Measurements from ENCODE around the gene SCG5.

Gene SCG5

GRCh38 chr15:32659340-32660155, 18.0 kb downstream of the SCG5 start:
- DNase-seq = peak; percentile 24 to 47

- no peak for DNase-seq
Observed at GRCh38 chr15:32663671-32664070, 22.2 kb downstream of the SCG5 start.

DNA sequence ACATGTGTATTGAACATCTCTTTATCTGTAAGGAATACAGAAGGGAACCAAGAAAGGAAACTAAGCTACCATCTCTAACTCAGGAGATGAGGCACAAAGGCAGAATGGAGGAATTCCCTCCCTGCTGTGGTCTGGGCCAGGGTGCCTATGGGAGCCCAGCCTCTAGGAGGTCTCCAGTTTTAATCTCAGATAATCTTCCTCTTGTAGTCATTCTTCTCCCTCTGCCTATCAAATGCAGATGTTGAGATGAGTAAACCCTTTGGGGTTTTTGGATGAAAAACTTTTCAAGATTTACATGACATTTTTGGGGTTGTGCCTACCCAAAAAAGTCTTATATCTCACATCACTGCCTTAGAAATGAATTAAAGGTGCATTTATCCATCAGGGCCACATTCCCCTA, 23.3 kb downstream of the SCG5 start:
- DNase-seq = no peak

DNA sequence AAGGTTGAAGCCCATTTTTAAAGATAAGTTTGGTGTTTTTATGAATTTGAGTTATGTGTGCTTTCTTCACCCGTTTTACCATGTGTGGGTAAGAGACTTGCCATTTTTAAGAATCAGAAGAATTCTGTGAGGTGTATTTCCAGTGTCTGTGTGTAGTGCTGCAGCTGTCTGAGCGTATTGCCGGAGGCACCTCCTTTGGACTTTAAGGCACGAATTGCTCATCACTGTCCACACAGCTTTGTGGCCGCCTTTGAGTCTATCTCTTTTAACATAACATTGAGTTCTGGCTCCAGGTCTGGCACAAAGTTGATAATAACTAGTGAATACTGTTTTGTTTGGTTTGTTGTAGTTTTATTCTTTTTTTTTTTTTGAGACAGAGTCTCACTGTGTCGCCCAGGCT, 25.8 kb downstream of the SCG5 start:
- DNase-seq = no peak

DNA sequence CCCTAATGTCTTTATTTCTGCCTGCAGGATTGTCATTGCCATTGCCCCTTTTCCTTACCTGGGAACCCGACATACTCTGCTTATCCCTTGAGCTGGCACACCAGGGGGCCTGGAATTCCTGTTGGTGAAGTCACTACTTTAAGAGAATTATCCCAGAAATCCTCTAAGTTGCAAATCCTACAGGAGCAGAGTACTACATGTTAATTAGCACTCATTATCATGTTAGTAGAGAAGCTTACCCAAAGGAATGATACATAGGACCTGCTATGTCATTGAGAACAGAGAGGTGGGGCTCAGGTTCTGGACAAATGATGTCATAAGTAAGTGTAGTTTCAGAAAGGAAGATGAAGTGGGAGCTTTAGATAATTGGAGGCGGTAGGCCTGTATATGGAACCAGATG, 27.4 kb downstream of the SCG5 start:
- DNase-seq = no peak

DNA sequence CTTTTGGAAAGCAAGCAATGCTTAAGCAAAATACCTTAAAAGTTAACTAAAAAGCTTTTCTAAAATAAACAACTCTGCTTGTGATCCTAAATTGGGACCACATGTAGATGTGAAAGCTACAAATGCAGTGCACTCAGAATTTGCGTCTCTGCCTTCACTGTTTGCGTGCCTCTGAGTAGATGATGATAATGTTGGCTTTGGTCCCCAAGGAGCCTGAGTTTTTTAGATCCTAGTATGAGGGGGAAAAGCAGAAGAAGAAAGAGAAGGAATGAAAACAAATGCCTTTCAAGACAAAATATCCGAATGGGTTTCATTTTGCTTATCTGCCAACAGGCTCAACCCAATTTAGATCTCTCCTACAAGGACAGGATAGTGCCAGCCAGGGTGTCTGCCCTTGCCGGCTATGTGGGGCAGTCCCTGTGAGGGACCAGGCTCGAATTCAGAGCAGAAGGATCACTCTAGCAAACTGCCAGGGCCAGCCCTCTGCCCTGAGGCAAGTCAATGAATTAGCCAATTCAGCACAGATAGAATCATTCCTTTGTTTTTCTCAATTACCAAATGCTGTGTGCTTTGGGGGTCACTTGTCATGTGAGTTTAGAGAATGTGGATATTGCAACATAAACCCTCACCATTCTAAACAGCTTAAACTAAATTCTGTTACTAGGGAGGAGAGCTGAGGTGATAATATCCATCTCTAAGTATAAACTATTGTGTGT, 28.5 kb downstream of the SCG5 start:
- DNase-seq = no peak

DNA sequence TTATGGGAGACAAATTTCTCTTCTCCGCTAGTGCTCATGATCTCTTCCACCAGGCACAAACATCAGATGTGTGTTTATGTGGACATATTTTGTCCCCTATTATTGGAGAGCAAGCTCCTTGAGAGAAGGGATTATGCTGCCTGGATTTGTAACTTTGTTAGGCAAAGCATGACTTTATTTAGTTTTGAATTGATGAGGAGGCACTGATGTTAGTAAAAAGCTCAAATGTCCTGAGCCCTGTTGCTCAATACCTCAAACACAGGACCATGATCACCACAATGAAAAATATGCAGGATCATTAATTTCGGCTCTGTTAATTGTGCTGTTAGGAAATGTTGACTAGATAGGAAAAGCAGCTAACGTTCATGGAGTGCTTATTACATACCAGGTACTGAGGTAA, 29.1 kb downstream of the SCG5 start:
- no peak for DNase-seq

GRCh38 chr15:32671339-32672325, 30.1 kb downstream of the SCG5 start:
- DNase-seq = no peak

DNA sequence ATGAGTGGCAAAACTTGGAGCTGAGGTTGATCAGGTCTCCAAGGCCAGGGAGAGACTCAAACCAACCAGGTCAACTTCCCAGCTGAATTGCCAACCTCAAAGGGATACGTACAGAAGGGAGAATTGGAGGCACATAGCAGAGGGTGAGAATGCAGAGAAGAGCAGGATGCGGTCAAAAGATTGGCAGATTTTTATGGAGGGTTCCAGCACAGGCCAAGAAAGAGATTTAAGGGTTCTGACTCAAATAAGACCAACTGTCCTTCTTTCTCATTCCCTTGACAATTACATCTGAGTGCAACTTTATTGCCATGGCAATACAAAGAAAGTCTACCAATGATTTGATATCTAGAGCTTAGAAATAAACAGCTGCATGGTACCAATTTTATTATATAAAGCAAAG, 33.2 kb downstream of the SCG5 start:
- no peak for DNase-seq

GRCh38 chr15:32675466-32675865, 34.0 kb downstream of the SCG5 start:
- no peak for DNase-seq

- DNase-seq = no peak
Observed at GRCh38 chr15:32676169-32676568, 34.7 kb downstream of the SCG5 start.

GRCh38 chr15:32677238-32677750, 35.8 kb downstream of the SCG5 start:
- peak; percentile 64 to 70 for DNase-seq

GRCh38 chr15:32679298-32679690, 37.8 kb downstream of the SCG5 start:
- DNase-seq = no peak

GRCh38 chr15:32682569-32682968, 41.1 kb downstream of the SCG5 start:
- no peak for DNase-seq

DNA sequence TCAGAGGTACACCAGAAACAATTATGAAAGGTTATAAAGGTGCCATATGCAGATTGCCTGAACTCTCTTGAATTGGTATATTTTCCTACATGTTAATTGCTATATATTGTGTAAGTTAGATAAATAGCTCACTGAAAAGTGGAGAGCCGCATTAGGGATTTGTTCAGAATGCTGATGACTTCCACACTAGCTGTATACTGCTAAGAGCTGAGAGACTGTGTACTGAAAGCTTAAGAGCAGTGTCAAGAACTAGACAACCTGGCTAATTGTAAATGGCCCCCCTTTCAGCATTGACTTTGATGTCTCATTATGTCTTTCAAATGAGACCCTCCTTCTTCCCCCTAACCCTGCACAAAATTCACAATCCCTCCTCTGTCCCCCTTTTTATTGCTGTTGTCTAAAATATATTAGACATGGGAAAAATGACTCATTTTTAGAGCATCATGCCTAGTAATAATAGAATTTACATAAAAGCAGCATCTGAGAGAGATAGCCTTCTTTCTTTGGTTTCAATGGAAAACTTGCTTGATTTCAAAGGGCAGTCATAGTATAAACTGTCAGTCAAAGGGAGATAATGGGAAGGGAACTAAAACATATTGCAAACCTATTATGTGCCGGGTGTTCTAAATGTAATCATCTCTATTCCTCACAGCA, 41.6 kb downstream of the SCG5 start:
- DNase-seq = no peak

DNA sequence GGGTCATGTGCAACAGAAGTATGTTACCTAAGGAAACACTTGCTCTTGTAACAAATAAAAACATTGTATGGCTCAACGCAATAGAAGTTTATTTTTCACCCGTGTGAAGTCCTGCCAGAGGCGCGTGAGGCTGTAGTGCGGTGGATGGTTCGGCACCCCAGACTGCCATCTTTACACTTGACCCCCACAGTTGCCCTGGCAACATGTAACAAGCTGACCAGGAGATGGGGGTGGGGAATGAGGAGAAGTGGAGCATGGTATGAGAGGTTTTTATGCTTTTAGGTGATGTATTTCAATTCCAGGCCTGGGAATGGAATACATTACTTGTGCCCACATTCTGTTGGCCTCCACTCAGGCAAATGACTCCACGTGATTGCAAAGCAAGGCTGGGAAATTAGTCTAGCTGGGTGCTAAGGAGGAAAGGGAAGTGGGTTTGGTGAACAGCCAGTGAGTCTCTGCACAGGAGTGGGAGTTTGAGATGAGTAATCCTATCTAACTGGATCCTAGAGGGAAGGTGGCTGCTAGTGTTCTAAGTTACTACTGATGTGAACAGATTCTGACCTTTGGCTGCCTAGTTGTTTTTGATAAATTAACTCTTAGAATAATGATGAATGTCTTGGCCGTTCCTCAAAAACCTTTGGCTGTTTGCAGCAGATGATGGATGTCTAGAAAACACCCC, 42.5 kb downstream of the SCG5 start:
- no peak for DNase-seq

DNA sequence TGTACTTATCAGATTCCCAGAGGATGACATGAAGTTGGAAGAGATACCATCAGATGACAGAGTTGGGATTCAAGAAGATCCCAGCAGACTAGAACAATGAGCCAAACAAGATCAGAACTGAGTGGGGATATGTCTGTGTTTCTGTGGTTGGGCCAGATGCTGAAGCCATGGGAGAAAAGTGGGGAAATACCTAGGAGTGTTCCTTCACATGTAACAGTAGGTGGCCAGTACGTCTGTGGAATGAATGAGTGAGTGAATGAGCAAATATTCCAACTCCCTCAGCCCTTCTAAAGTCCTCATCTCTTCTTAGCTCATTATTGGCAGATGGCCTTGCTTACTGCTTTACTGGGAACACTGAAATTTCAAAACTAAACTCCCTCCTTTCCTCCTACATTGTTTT, 44.1 kb downstream of the SCG5 start:
- no peak for DNase-seq

DNA sequence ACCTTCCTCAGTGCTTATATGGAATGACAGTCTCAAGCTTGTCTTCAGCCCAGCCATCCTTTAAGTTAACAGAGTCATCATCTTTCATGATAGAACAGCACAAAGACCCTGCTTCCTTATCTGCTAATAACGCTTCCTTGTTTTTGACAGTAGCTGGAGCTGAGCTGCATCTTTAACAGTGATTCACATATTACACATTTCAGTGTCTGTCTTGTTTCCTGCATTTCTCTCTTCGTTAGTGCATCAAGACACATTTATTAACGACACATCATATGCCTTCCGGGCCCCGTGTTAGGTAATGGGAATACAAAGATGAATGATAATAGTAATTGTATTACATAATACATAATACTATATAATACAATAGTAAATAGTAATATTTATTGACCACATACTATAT, 46.0 kb downstream of the SCG5 start:
- DNase-seq = no peak

DNA sequence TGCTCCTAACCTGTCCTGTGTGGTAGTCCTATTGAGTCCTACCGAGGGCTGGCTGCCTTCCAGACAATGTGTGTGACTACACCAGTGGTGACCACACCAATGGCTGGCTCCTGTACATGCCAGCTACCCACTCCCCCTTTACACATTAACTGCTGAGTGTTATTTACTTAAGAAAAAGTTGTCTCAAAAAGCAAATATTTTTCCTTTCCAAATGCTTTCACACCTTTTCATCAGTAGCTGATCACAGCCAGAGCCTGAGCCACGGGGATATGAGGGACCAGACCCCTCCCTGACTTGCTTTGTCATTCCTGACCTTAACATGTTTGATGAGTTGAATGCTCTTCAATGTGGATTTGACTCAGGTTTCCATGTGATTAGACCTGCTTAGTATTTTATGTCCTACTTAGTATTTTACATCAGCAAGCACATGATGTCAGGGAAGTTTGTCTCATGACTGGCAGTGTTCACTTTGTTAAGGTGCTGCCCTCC, 46.7 kb downstream of the SCG5 start:
- DNase-seq = peak; percentile 54 to 67

DNA sequence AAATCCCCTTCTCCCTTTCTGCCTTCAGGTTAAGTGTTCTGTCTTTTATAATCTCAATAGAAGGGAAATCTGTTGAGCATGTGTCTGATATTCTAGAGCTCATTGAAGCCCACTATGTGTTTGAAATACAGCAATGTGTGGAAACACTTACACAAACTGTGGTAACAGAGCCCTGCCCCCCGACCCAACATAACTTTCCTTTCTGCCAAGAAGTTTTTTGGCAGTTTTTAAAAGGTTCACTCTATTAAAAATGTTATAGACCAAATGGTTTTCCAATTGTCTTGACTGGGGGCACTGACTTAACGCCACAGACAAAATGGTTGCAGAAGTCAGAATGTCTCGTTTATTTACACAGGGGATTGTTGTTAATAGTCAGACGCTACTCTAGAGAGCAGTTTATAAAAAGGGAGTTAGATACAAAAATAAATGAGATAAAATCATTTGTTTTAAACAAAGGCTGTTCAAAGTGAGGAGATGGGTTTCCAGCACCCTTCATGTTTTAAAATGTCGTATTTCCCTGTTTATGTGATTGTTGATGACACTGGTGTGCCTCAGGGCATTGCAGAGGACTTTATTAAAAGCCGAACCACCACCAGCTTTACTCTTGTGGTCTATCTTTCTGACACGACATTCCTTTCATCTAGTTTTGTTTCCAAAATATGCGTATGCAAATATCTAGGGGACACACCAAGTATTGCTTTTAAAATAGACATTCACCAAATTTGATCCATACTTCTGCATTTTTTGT, 49.6 kb downstream of the SCG5 start:
- DNase-seq = no peak

DNA sequence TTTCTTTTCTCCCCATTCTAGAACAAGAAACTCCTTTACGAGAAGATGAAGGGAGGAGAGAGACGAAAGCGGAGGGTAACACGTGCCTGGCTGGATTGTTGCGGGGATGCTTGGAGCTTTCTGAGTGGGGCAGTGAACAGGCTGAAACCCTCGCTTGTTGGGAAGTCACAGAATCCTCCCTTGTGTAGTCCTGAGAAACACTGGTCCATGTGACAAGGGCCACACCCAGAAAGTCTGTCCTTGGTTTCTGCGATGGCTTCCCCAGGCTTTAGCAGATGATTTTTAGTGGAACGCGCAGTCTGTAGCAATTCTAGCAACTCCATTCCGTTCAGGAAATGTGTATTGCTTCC, 50.2 kb downstream of the SCG5 start:
- no peak for DNase-seq

Data from SHP77 (cell line).